ENCODE measurements around the gene AP2A1. TPM values are rescaled to one million over a fixed set of nuclear protein-coding genes. Genes with fewer than 3 reads are reported as not detected.

AP2A1 gene
- total and polyA plus RNA-seq, 9 of the 15 experiments (the other 6 are each of a cell fraction or from before 2014, with no cell fraction given), result 0.55 to 150 (median 31.9) TPM

GRCh38 chr19:49744946-49745381, 21.8 kb upstream of the AP2A1 start:
- Histone ChIP-seq H3K36me3 (ENCODE audit: control insufficient read depth, insufficient read depth, low read length) (no peaks in the 10 kb centered on the region), H3K27me3 (ENCODE audit: control insufficient read depth in 2 of 2, insufficient read depth in 2 of 2, low read length in 2 of 2) (no peaks in the 10 kb centered on the region), H3K27ac (ENCODE audit: extremely low read depth, low read depth, low read length) (no peak overlapping the region), H3K4me2 (ENCODE audit: insufficient read depth, low read length) (no peak overlapping the region), H3K9me3 (replicated peaks; ENCODE audit: control insufficient read depth, insufficient read depth, low read depth, low read length) (peaks cover 8% of the 10 kb centered on the region), H3K79me2 (ENCODE audit: control insufficient read depth, insufficient read depth, low read length) (peaks cover 4% of the 10 kb centered on the region; the same call in 1 of the 3 replicates), H4K20me1 (replicated peaks; ENCODE audit: control insufficient read depth, insufficient read depth, low read length) (no peaks in the 10 kb centered on the region), H3K9ac (ENCODE audit: insufficient read depth in 1 of 2, low read depth in 2 of 2, low read length in 2 of 2) (no peak overlapping the region), H3K4me3 (no peak overlapping the region), H2AFZ (ENCODE audit: low read depth, low read length) (no peak overlapping the region), H3K9me1 (ENCODE audit: control insufficient read depth, insufficient read depth, low read length) (no peaks in the 10 kb centered on the region), H3K4me1 (replicated peaks in 1 of 2; ENCODE audit: control insufficient read depth in 2 of 2, insufficient read depth in 2 of 2, low read length in 2 of 2) (peaks cover 11 to 33% of the 10 kb centered on the region in 2 experiments)
- ChIA-PET CTCF (ENCODE audit: low intra/inter-chr PET ratio) (no interaction called here), POLR2A (interaction anchor here (0.6 to 1.0 kb wide), 2 partner anchors 9 to 144 kb away, joined by 3 to 4 read pairs; no protein-coding TSS in a partner anchor)
- BruUV-seq (replicated peaks), result no TSS peak
- DNase-seq (ENCODE audit: extremely low read depth in 1 of 4, low spot score in 3 of 4) (no peak), ATAC-seq (no peak), FAIRE-seq (no peak)
- in situ Hi-C loops (cut with MboI), result no loop called here
- intact Hi-C loops (cut with micrococcal nuclease), result no loop called here
- WGBS (ENCODE audit: insufficient coverage, low coverage, missing lambda C conversion rate), result 94% methylated on average over 15 of the region's 23 CpGs
- TF ChIP-seq HDAC1 (IDR thresholded peaks at IDR 0.05), result no peak
- TF ChIP-seq PHTF2 (CRISPR knock-in tag; IDR thresholded peaks at IDR 0.05), result no peak
- TF ChIP-seq ARID2 (IDR thresholded peaks at IDR 0.05), result no peak
- no peak for TF ChIP-seq ZFP91 (CRISPR knock-in tag; IDR thresholded peaks at IDR 0.05)
- no peak for TF ChIP-seq BCLAF1 (IDR thresholded peaks at IDR 0.05; ENCODE audit: borderline replicate concordance in 1 of 2, control insufficient read depth in 1 of 2, low read depth in 2 of 2, low read length in 1 of 2)
- no peak for TF ChIP-seq PURB (CRISPR knock-in tag; IDR thresholded peaks at IDR 0.05; ENCODE audit: low read depth)
- no peak for TF ChIP-seq TEAD1 (CRISPR knock-in tag; IDR thresholded peaks at IDR 0.05)
- TF ChIP-seq PKNOX1 (IDR thresholded peaks at IDR 0.05), result peak; percentile 81
- no peak for TF ChIP-seq ZNF699 (CRISPR knock-in tag; IDR thresholded peaks at IDR 0.05; ENCODE audit: insufficient replicate concordance)
- no peak for TF ChIP-seq DLX4 (CRISPR knock-in tag; IDR thresholded peaks at IDR 0.05)
- TF ChIP-seq ZNF263 (CRISPR knock-in tag; IDR thresholded peaks at IDR 0.05; ENCODE audit: borderline replicate concordance), result no peak
- TF ChIP-seq TRIM28 (IDR thresholded peaks at IDR 0.05), result no peak
- TF ChIP-seq ZNF253 (CRISPR knock-in tag; conservative IDR thresholded peaks at IDR 0.05), result no peak
- no peak for TF ChIP-seq ESRRB (CRISPR knock-in tag; IDR thresholded peaks at IDR 0.05; ENCODE audit: borderline replicate concordance)
- TF ChIP-seq ZBTB1 (CRISPR knock-in tag; IDR thresholded peaks at IDR 0.05; ENCODE audit: borderline replicate concordance, low read depth), result no peak
- no peak for TF ChIP-seq FOXJ3 (CRISPR knock-in tag; IDR thresholded peaks at IDR 0.05)
- TF ChIP-seq SOX6 (IDR thresholded peaks at IDR 0.05), result no peak
- TF ChIP-seq SRF (CRISPR knock-in tag; IDR thresholded peaks at IDR 0.05), result peak in 1 of 2 experiments; percentile 91; a peak in 2 of 4 replicates
